SK-N-SH (cell line): ENCODE measurements around the gene DEAF1.

Experiments
- CTCF ChIP-seq: fragments of 200-600 bp; sonication (generic); IDR thresholded peaks from 2 replicates; pipeline ENCODE4 v1.6.1; 2017; ENCODE audit warnings: antibody characterized with exemption, mild to moderate bottlenecking, moderate library complexity
- ELF1 ChIP-seq: IDR thresholded peaks from 2 replicates; pipeline ENCODE4 v1.4.0; 2012
- EP300 ChIP-seq, 2 experiments: IDR thresholded peaks; 2 replicates each; pipeline versions ENCODE4 v1.4.0 to v1.6.1; 2012; ENCODE audit warnings: borderline replicate concordance in 1 of 2, low read depth in 1 of 2, low read length in 1 of 2
- EZH2phosphoT487 ChIP-seq: fragments of 200-600 bp; sonication (generic); IDR thresholded peaks from 2 replicates; pipeline ENCODE4 v1.6.1; 2017; ENCODE audit warnings: low read depth, mixed run types, mild to moderate bottlenecking, antibody characterized with exemption, moderate library complexity, borderline replicate concordance
- FOXM1 ChIP-seq: IDR thresholded peaks from 2 replicates; pipeline ENCODE4 v1.4.0; 2012; ENCODE audit warnings: low read depth, mild to moderate bottlenecking
- NFIC ChIP-seq: IDR thresholded peaks from 2 replicates; pipeline ENCODE4 v1.4.0; 2012; ENCODE audit warnings: borderline replicate concordance
- NRF1 ChIP-seq: IDR thresholded peaks from 2 replicates; pipeline ENCODE4 v1.6.1; 2012; ENCODE audit warnings: low read depth, mild to moderate bottlenecking, low read length
- REST ChIP-seq: IDR thresholded peaks from 2 replicates; pipeline ENCODE4 v1.6.1; 2012; ENCODE audit warnings: mild to moderate bottlenecking, low read depth, low read length, moderate library complexity
- RFX5 ChIP-seq: IDR thresholded peaks from 2 replicates; pipeline ENCODE4 v1.6.1; 2012; ENCODE audit warnings: mild to moderate bottlenecking, improper control_type of control experiment, low read length
- TAF1 ChIP-seq: IDR thresholded peaks from 2 replicates; pipeline ENCODE4 v1.6.1; 2012; ENCODE audit warnings: low read depth, mild to moderate bottlenecking, low read length, moderate library complexity, borderline replicate concordance
- TEAD4 ChIP-seq: IDR thresholded peaks from 2 replicates; pipeline ENCODE4 v1.4.0; 2012; ENCODE audit warnings: mild to moderate bottlenecking, borderline replicate concordance; ENCODE audit not compliant: insufficient read depth
- YY1 ChIP-seq: IDR thresholded peaks from 2 replicates; pipeline ENCODE4 v1.4.0; 2012; ENCODE audit warnings: low read depth, mild to moderate bottlenecking
- TF ChIP-seq, protein P1 (sequence below): IDR thresholded peaks from 2 replicates; pipeline ENCODE4 v1.4.0; 2012; ENCODE audit warnings: low read depth
- TF ChIP-seq, protein P2 (sequence below): fragments of 150-350 bp; IDR thresholded peaks from 2 replicates; pipeline ENCODE4 v1.6.1; 2016; ENCODE audit warnings: mild to moderate bottlenecking, low read depth, low read length

DNA sequence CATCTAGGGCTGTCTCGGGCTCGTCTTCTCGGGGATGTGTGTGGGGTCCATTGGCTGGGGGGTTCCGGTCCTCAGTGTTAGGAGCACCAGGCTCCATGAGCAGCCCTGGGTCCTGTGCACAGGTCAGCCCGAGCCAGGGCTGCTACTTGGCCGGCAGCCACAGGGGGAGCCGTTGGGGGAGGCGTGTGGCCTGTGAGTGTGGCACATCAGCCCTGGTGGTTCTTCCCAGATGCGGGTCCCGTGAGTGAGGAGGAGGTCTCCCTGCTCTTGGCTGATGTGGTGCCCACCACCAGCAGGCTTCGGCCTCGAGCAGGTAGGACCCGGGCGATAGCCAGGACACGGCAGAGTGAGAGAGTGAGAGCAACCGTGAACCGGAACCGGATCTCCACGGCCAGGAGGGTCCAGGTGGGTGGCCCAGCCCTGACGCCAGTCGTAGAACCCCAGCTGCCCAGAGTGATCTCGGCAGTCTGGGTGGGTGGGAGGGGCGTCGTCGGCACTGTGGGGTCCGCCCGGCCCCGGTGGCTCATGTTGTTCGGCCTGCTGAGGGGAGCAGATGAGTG lies 97.8 kb downstream of the DEAF1 start:
- TF ChIP-seq CTCF = peak; percentile 21; the same call in 1 of the 2 replicates
- TF ChIP-seq ELF1 = no peak
- no peak for TF ChIP-seq NFIC
- TF ChIP-seq, protein P1, sequence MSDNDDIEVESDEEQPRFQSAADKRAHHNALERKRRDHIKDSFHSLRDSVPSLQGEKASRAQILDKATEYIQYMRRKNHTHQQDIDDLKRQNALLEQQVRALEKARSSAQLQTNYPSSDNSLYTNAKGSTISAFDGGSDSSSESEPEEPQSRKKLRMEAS = no peak
- TF ChIP-seq FOXM1 = no peak
- TF ChIP-seq RFX5 = no peak
- TF ChIP-seq REST = no peak
- TF ChIP-seq, protein P2, sequence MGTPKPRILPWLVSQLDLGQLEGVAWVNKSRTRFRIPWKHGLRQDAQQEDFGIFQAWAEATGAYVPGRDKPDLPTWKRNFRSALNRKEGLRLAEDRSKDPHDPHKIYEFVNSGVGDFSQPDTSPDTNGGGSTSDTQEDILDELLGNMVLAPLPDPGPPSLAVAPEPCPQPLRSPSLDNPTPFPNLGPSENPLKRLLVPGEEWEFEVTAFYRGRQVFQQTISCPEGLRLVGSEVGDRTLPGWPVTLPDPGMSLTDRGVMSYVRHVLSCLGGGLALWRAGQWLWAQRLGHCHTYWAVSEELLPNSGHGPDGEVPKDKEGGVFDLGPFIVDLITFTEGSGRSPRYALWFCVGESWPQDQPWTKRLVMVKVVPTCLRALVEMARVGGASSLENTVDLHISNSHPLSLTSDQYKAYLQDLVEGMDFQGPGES = no peak
- TF ChIP-seq TEAD4 = no peak
- no peak for TF ChIP-seq EZH2phosphoT487
- TF ChIP-seq NRF1 = no peak
- TF ChIP-seq EP300 (IDR thresholded peaks at IDR 0.05; ENCODE audit: borderline replicate concordance in 1 of 2, low read depth in 1 of 2, low read length in 1 of 2) = no peak
- no peak for TF ChIP-seq TAF1
- no peak for TF ChIP-seq YY1
